GM12878 (cell line): ENCODE measurements around the gene ATP4A. TPM values are rescaled to one million over a fixed set of nuclear protein-coding genes. Genes with fewer than 3 reads are reported as not detected.

Experiments used
- BACH1 ChIP-seq: fragments of 450-650 bp; IDR thresholded peaks from 2 replicates; pipeline ENCODE4 v1.6.1; 2017; ENCODE audit warnings: mild to moderate bottlenecking, borderline replicate concordance
- CHD1 ChIP-seq: IDR thresholded peaks from 2 replicates; pipeline ENCODE4 v1.6.1; 2012; ENCODE audit warnings: low read depth, low read length, improper control_type of control experiment
- ESRRA ChIP-seq: IDR thresholded peaks from 2 replicates; pipeline ENCODE4 v1.6.1; 2012; ENCODE audit warnings: mild to moderate bottlenecking, low read length, improper control_type of control experiment
- ETV6 ChIP-seq, 2 experiments: fragments of 450-650 bp in 1 of 2; IDR thresholded peaks in 1 of 2; conservative IDR thresholded peaks in 1 of 2; 2 replicates each; pipeline ENCODE4 v1.6.1; 2014; ENCODE audit warnings: antibody characterized with exemption in 1 of 2, borderline replicate concordance in 1 of 2, low read depth in 1 of 2, mild to moderate bottlenecking in 1 of 2, moderate library complexity in 1 of 2
- EZH2 ChIP-seq: IDR thresholded peaks from 2 replicates; pipeline ENCODE4 v1.6.1; 2012; ENCODE audit warnings: low read depth, mild to moderate bottlenecking, control low read depth, inconsistent platforms, low read length, borderline replicate concordance; ENCODE audit not compliant: control insufficient read depth
- FOXK2 ChIP-seq: fragments of 450-650 bp; IDR thresholded peaks from 2 replicates; pipeline ENCODE4 v1.6.1; 2017; ENCODE audit warnings: mild to moderate bottlenecking, moderate library complexity
- HDAC2 ChIP-seq: fragments of 200-600 bp; sonication (generic); IDR thresholded peaks from 2 replicates; pipeline ENCODE4 v1.6.1; 2017
- JUND ChIP-seq: IDR thresholded peaks from 2 replicates; pipeline ENCODE4 v1.6.1; 2012; ENCODE audit warnings: low read depth, mild to moderate bottlenecking, low read length, improper control_type of control experiment, moderate library complexity
- KAT2A ChIP-seq: conservative IDR thresholded peaks from 2 replicates; pipeline ENCODE4 v1.6.1; 2011; ENCODE audit warnings: low read depth, low read length; ENCODE audit not compliant: control insufficient read depth
- MYB ChIP-seq: fragments of 150-350 bp; IDR thresholded peaks from 2 replicates; pipeline ENCODE4 v1.6.1; 2014; ENCODE audit warnings: mild to moderate bottlenecking, low read depth, low read length, borderline replicate concordance
- NFYA ChIP-seq: IDR thresholded peaks from 2 replicates; pipeline ENCODE4 v1.6.1; 2011; ENCODE audit warnings: low read depth, mild to moderate bottlenecking, low read length, improper control_type of control experiment, borderline replicate concordance
- POLR2AphosphoS2 ChIP-seq: IDR thresholded peaks from 2 replicates; pipeline ENCODE4 v1.6.1; 2011; ENCODE audit warnings: low read depth, mild to moderate bottlenecking, low read length, improper control_type of control experiment, moderate library complexity
- RAD21 ChIP-seq: IDR thresholded peaks from 2 replicates; pipeline ENCODE4 v1.6.1; 2011; ENCODE audit warnings: mild to moderate bottlenecking, low read depth, low read length, moderate library complexity; ENCODE audit not compliant: insufficient read depth
- RELA ChIP-seq: fragments of 450-650 bp; IDR thresholded peaks from 2 replicates; pipeline ENCODE4 v1.8.0; 2014; ENCODE audit warnings: borderline replicate concordance; ENCODE audit not compliant: partially characterized antibody
- SMAD1 ChIP-seq: fragments of 450-650 bp; IDR thresholded peaks from 2 replicates; pipeline ENCODE4 v1.6.1; 2018; ENCODE audit warnings: mild to moderate bottlenecking, low read depth; ENCODE audit not compliant: partially characterized antibody
- SMARCA5 ChIP-seq: fragments of 450-650 bp; IDR thresholded peaks from 2 replicates; pipeline ENCODE4 v1.6.1; 2017; ENCODE audit warnings: mild to moderate bottlenecking
- SPI1 ChIP-seq: IDR thresholded peaks from 2 replicates; pipeline ENCODE4 v1.6.1; 2011; ENCODE audit warnings: low read depth, mild to moderate bottlenecking, low read length, moderate library complexity, borderline replicate concordance; ENCODE audit not compliant: insufficient read depth
- SRF ChIP-seq, 2 experiments: IDR thresholded peaks; 2 replicates each; pipeline ENCODE4 v1.6.1; 2011; ENCODE audit warnings: low read depth in 2 of 2, low read length in 2 of 2, mild to moderate bottlenecking in 1 of 2, moderate library complexity in 1 of 2
- TBL1XR1 ChIP-seq: IDR thresholded peaks from 2 replicates; pipeline ENCODE4 v1.6.1; 2012; ENCODE audit warnings: low read depth, low read length, improper control_type of control experiment
- TCF12 ChIP-seq: IDR thresholded peaks from 2 replicates; pipeline ENCODE4 v1.6.1; 2011; ENCODE audit warnings: low read depth, mild to moderate bottlenecking, low read length
- YY1 ChIP-seq: IDR thresholded peaks from 2 replicates; pipeline ENCODE4 v1.6.1; 2011; ENCODE audit warnings: low read depth, mild to moderate bottlenecking, low read length
- ZBED1 ChIP-seq: IDR thresholded peaks from 2 replicates; pipeline ENCODE4 v1.6.1; 2016; ENCODE audit warnings: borderline replicate concordance
- polyA plus RNA-seq, 11 experiments: library from polyadenylated mRNA; depleted of rRNA in 4 of 11; unstranded in 6 of 11; stranded (reverse) in 5 of 11; fragments of >200 nt; fragmentation: Nextera tagmentation in 4 of 11; fragmentation: Illumina TruSeq in 1 of 11; extraction: Ambion mirVana in 4 of 11; extraction: Trizol in 1 of 11; gene quantifications; 1 replicate in 1 of 11; 2 replicates in 10 of 11; pipeline versions ENCODE4 v1.2.1 to v1.2.3, GENCODE V29; 2011 to 2016; ENCODE audit warnings: inconsistent platforms in 2 of 11, missing spikeins in 2 of 11, low read depth in 1 of 11
- total RNA-seq, 4 experiments: library from RNA; depleted of rRNA in 3 of 4; stranded (reverse); fragments of >200 nt in 3 of 4; fragmentation: Illumina TruSeq in 1 of 4; extraction: Trizol in 1 of 4; gene quantifications; 2 replicates each; pipeline versions ENCODE4 v1.2.1 to v1.2.3, GENCODE V29; 2013 to 2021
- TF ChIP-seq, protein P1 (sequence below): IDR thresholded peaks from 2 replicates; pipeline ENCODE4 v1.6.1; 2011; ENCODE audit warnings: low read depth, mild to moderate bottlenecking, low read length, moderate library complexity, borderline replicate concordance; ENCODE audit errors: extremely low read depth
- TF ChIP-seq, protein P2 (sequence below), 3 experiments: IDR thresholded peaks in 2 of 3; conservative IDR thresholded peaks in 1 of 3; 2 replicates each; pipeline ENCODE4 v1.5.1; 2011; ENCODE audit warnings: low read depth in 3 of 3, low read length in 3 of 3, mild to moderate bottlenecking in 3 of 3, control low read depth in 2 of 3, moderate library complexity in 2 of 3, inconsistent platforms in 1 of 3, mixed read lengths in 1 of 3; ENCODE audit not compliant: control insufficient read depth in 2 of 3, insufficient read depth in 1 of 3; ENCODE audit errors: extremely low read depth in 1 of 3
- TF ChIP-seq, protein P3 (sequence below): fragments of 450-650 bp; formaldehyde crosslinking; IDR thresholded peaks from 2 replicates; pipeline ENCODE4 v1.5.0; 2022; ENCODE audit warnings: mild to moderate bottlenecking, missing genetic modification characterization

ATP4A gene
- total and polyA plus RNA-seq, 10 of the 15 experiments (the other 5 are each of a cell fraction or from before 2014, with no cell fraction given), result 0.03 to 1.5 (median 0.11) TPM; not detected in 3

DNA sequence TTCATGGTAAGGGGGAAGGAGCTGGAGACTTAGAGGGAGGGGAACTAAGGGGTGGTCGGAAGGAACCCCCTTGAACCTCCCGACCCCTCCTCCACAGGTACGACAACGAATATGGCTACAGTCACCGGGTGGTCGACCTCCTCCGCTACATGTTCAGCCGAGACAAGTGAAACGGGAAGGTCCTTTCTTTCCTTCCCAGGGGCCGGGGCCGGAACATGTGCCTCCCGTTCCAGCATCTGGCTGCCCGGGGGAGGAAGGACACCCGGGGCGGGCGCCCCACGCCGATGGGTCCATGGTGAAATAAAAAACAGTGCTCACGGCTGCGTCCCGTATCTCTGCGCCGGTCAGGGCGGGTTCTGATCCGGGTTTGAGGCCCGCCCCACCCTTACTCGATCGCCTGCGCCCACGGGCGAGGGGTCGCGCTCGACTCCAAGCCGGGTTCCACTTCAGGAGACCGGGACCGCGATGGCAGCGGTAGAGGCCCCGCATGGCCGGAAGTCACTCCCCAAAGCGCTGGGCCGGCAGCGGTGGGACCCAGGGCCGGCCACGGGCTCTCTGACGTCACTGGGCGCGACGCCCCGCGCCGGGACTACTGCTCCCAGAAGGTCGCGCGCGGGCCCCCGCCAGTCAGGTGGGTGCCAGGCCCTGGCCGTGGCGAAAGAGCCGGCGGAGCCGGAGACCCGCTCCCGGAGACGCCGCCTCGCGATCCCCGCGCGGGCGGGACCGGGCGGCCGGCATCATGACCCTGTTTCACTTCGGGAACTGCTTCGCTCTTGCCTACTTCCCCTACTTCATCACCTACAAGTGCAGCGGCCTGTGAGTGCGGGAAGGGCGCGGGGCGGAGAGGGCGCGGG lies 18.2 kb downstream of the ATP4A start, which contains the start of gene TMEM147 (continued):
- TF ChIP-seq BACH1, result peak; percentile 47; the same call in 1 of the 2 replicates
- no peak for TF ChIP-seq CHD1
- TF ChIP-seq TBL1XR1, result no peak
- TF ChIP-seq EZH2, result no peak
- peak; percentile 36 for TF ChIP-seq RELA
- TF ChIP-seq, protein P1, sequence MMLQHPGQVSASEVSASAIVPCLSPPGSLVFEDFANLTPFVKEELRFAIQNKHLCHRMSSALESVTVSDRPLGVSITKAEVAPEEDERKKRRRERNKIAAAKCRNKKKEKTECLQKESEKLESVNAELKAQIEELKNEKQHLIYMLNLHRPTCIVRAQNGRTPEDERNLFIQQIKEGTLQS, result peak; percentile 95
- TF ChIP-seq MYB, result no peak
- TF ChIP-seq SMARCA5, result peak; percentile 68
- 0 out of 2 replicates have a peak, but pooled peaks have one; percentile 4 for TF ChIP-seq TCF12
- TF ChIP-seq FOXK2, result no peak
- TF ChIP-seq NFYA, result no peak
- TF ChIP-seq, protein P2, sequence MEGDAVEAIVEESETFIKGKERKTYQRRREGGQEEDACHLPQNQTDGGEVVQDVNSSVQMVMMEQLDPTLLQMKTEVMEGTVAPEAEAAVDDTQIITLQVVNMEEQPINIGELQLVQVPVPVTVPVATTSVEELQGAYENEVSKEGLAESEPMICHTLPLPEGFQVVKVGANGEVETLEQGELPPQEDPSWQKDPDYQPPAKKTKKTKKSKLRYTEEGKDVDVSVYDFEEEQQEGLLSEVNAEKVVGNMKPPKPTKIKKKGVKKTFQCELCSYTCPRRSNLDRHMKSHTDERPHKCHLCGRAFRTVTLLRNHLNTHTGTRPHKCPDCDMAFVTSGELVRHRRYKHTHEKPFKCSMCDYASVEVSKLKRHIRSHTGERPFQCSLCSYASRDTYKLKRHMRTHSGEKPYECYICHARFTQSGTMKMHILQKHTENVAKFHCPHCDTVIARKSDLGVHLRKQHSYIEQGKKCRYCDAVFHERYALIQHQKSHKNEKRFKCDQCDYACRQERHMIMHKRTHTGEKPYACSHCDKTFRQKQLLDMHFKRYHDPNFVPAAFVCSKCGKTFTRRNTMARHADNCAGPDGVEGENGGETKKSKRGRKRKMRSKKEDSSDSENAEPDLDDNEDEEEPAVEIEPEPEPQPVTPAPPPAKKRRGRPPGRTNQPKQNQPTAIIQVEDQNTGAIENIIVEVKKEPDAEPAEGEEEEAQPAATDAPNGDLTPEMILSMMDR (IDR thresholded peaks at IDR 0.05 in 2 of 3, conservative IDR thresholded peaks at IDR 0.05 in 1 of 3; ENCODE audit: control insufficient read depth in 2 of 3, extremely low read depth in 1 of 3, insufficient read depth in 1 of 3, low read depth in 3 of 3, low read length in 3 of 3), result no peak
- no peak; the same call in 1 of the 2 replicates for TF ChIP-seq HDAC2
- no peak for TF ChIP-seq ETV6 (conservative IDR thresholded peaks at IDR 0.05 in 1 of 2, IDR thresholded peaks at IDR 0.05 in 1 of 2; ENCODE audit: borderline replicate concordance in 1 of 2, low read depth in 1 of 2)
- 0 out of 2 replicates have a peak, but pooled peaks have one; percentile 62 for TF ChIP-seq POLR2AphosphoS2
- TF ChIP-seq ZBED1, result no peak
- no peak for TF ChIP-seq SPI1
- no peak for TF ChIP-seq SMAD1
- TF ChIP-seq, protein P3, sequence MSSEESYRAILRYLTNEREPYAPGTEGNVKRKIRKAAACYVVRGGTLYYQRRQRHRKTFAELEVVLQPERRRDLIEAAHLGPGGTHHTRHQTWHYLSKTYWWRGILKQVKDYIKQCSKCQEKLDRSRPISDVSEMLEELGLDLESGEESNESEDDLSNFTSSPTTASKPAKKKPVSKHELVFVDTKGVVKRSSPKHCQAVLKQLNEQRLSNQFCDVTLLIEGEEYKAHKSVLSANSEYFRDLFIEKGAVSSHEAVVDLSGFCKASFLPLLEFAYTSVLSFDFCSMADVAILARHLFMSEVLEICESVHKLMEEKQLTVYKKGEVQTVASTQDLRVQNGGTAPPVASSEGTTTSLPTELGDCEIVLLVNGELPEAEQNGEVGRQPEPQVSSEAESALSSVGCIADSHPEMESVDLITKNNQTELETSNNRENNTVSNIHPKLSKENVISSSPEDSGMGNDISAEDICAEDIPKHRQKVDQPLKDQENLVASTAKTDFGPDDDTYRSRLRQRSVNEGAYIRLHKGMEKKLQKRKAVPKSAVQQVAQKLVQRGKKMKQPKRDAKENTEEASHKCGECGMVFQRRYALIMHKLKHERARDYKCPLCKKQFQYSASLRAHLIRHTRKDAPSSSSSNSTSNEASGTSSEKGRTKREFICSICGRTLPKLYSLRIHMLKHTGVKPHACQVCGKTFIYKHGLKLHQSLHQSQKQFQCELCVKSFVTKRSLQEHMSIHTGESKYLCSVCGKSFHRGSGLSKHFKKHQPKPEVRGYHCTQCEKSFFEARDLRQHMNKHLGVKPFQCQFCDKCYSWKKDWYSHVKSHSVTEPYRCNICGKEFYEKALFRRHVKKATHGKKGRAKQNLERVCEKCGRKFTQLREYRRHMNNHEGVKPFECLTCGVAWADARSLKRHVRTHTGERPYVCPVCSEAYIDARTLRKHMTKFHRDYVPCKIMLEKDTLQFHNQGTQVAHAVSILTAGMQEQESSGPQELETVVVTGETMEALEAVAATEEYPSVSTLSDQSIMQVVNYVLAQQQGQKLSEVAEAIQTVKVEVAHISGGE, result no peak
- peak; percentile 37; the same call in 1 of the 2 replicates for TF ChIP-seq JUND
- TF ChIP-seq YY1, result peak; percentile 77
- TF ChIP-seq SRF (IDR thresholded peaks at IDR 0.05; ENCODE audit: low read depth in 2 of 2, low read length in 2 of 2), result peak; percentile 52 to 89; a peak in 3 of 4 replicates
- TF ChIP-seq ESRRA, result no peak
- no peak for TF ChIP-seq RAD21
- no peak for TF ChIP-seq KAT2A
